GM18520 (cell line): ENCODE measurements around the gene B2M.
"Not testable (repeated sequence)": the region's sequence is repeated elsewhere in the genome, so short reads cannot be mapped to it uniquely, and the experiment has no call there.

Source experiments
- ATAC-seq: cut with Tn5 transposase; IDR thresholded peaks from one replicate; pipeline ENCODE4 v1.9.1; 2021; ENCODE audit not compliant: unreplicated experiment

B2M gene

GRCh38 chr15:44720460-44721176 is 9.3 kb downstream of the B2M start:
- ATAC-seq, result no peak

GRCh38 chr15:44722011-44722410 is 10.7 kb downstream of the B2M start:
- no peak for ATAC-seq

- no peak for ATAC-seq
Observed at GRCh38 chr15:44726136-44726535, 14.8 kb downstream of the B2M start.

- peak; percentile 29 for ATAC-seq
Observed at GRCh38 chr15:44726568-44727484, 15.5 kb downstream of the B2M start.

GRCh38 chr15:44727485-44728231 is 16.3 kb downstream of the B2M start:
- no peak for ATAC-seq

- not testable (repeated sequence) for ATAC-seq
Observed at GRCh38 chr15:44728232-44728575, 16.9 kb downstream of the B2M start.

GRCh38 chr15:44728576-44729407 is 17.5 kb downstream of the B2M start:
- peak; percentile 63 for ATAC-seq

- ATAC-seq, result no peak
Observed at GRCh38 chr15:44729408-44730127, 18.3 kb downstream of the B2M start.

- no peak for ATAC-seq
Observed at GRCh38 chr15:44734839-44735481, 23.6 kb downstream of the B2M start.

- no peak for ATAC-seq
Observed at GRCh38 chr15:44735482-44736180, 24.3 kb downstream of the B2M start.

GRCh38 chr15:44736181-44736765 is 25.0 kb downstream of the B2M start, which contains the start of gene TRIM69:
TRIM69 (plus strand) TSS chr15:44736528; CDS start chr15:44736705, 177 bp downstream.
- ATAC-seq, result no peak

- no peak for ATAC-seq
Observed at GRCh38 chr15:44738340-44738984, 27.1 kb downstream of the B2M start.

- ATAC-seq, result not testable (repeated sequence)
Observed at GRCh38 chr15:44739222-44739847, 28.0 kb downstream of the B2M start.

GRCh38 chr15:44743454-44743853 is 32.1 kb downstream of the B2M start:
- ATAC-seq, result not testable (repeated sequence)

- ATAC-seq, result no peak
Observed at GRCh38 chr15:44753345-44753744, 42.0 kb downstream of the B2M start.

GRCh38 chr15:44763187-44763586 is 51.9 kb downstream of the B2M start:
- ATAC-seq, result no peak

- no peak for ATAC-seq
Observed at GRCh38 chr15:44763848-44764247, 52.5 kb downstream of the B2M start.
